Activated naive CD8-positive, alpha-beta T cell treated with anti-CD3 and anti-CD28 coated beads, Interleukin-2, amount 10 ng/mL, durations not matched to agents 7 days and 5 days (primary cell): Measurements from ENCODE around the gene ERCC8. TPM values are rescaled to one million over a fixed set of nuclear protein-coding genes. Genes with fewer than 3 reads are reported as not detected.
"Not testable (repeated sequence)": the region's sequence is repeated elsewhere in the genome, so short reads cannot be mapped to it uniquely, and the experiment has no call there.

Experiments used
- ATAC-seq: fragments of 150-1000 bp; cut with Tn5 transposase; one replicate; pipeline ENCODE4 v1.10.0; 2021; ENCODE audit warnings: low read depth, moderate library complexity
- POLR2A ChIA-PET: fragments of 350-600 bp; sonication (Branson Sonifier 250); formaldehyde crosslinking; loops from one replicate; lab custom pipeline; 2021; ENCODE audit warnings: antibody characterized with exemption; lab: Charles Lee
- DNase-seq: peaks from one replicate; pipeline ENCODE4 v3.0.0; 2021
- H3K27ac Mint-ChIP-seq: one replicate; pipeline ENCODE4 v1.8.0; 2022; ENCODE audit warnings: mild to moderate bottlenecking, mixed read lengths
- H3K27me3 Mint-ChIP-seq: one replicate; pipeline ENCODE4 v1.8.0; 2022; ENCODE audit warnings: mild to moderate bottlenecking, moderate library complexity, mixed read lengths
- H3K36me3 Mint-ChIP-seq: one replicate; pipeline ENCODE4 v1.8.0; 2021; ENCODE audit warnings: mild to moderate bottlenecking, mixed read lengths
- H3K4me1 Mint-ChIP-seq: one replicate; pipeline ENCODE4 v1.8.0; 2021; ENCODE audit warnings: mixed read lengths
- H3K4me3 Mint-ChIP-seq: one replicate; pipeline ENCODE4 v1.8.0; 2022; ENCODE audit warnings: mild to moderate bottlenecking, moderate library complexity, mixed read lengths
- H3K9me3 Mint-ChIP-seq: one replicate; pipeline ENCODE4 v1.8.0; 2021; ENCODE audit warnings: mixed read lengths
- total RNA-seq, 2 experiments: library from RNA; stranded (reverse); gene quantifications; one replicate each; pipeline ENCODE4 v1.2.3, GENCODE V29; 2021

Gene ERCC8, protein sequence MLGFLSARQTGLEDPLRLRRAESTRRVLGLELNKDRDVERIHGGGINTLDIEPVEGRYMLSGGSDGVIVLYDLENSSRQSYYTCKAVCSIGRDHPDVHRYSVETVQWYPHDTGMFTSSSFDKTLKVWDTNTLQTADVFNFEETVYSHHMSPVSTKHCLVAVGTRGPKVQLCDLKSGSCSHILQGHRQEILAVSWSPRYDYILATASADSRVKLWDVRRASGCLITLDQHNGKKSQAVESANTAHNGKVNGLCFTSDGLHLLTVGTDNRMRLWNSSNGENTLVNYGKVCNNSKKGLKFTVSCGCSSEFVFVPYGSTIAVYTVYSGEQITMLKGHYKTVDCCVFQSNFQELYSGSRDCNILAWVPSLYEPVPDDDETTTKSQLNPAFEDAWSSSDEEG
- 10 to 100 TPM in 1 of 2 experiments, 1 to 10 TPM in 1; 8.8 to 10.5 TPM for total RNA-seq

DNA sequence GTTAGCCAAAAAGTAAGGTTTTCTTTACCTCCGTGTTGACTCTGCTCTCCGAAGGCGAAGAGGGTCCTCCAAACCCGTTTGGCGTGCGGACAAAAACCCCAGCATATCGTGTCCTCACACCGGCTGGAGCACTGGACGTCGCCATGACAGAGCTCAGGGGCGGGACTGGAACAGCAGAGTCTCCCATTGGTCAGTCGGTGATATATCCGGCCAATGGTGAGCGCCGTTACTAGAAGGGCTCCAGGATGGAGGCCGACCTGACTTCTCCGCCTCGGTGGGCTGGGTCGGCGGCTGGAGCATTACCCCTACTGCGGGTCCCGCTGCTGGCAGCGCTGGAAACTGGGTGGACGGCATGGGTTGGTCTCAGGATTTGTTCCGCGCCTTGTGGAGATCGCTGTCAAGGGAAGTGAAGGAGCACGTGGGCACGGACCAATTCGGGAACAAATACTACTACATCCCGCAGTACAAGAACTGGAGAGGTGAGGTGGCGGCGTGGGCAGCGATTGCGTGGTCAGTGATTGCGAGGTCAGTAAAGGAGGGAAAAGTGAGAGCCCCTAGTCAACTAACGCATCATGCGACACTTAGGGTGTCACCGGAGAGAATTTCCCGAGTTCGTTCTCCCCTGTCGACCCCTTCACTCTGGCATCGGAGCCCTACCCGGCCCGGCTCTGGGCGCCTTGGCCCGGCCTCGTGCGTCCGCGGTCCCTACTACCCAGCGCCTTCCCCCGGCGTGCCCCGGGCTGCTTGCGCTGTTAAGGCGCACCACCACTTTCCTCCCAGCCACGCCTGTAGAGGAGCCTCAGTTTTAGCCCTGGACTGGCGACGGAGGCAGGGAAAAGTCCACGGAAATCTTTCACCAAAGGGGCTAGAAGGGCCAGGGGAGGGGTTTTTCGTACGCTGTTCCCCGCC is at the start of gene ERCC8, which contains the start of gene NDUFAF2:
Gene ERCC8, minus strand, starts transcription at position 167 of the 909 bp plus-strand sequence. Its CDS starts 62 bp downstream, at position 105.
Gene NDUFAF2, plus strand, starts transcription at position 302 of the 909 bp plus-strand sequence. Its CDS starts 51 bp downstream, at position 353.
- ATAC-seq (peak; percentile 99), DNase-seq (peak; percentile 82)
- H3K9me3 Mint-ChIP-seq: no peaks in the 10 kb centered on the region
- peaks cover 14% of the 10 kb centered on the region for H3K4me1 Mint-ChIP-seq
- H3K36me3 Mint-ChIP-seq: peaks cover 4% of the 10 kb centered on the region
- H3K27me3 Mint-ChIP-seq: no peaks in the 10 kb centered on the region
- POLR2A ChIA-PET: interaction anchor here (0.6 to 2.4 kb wide), 3 partner anchors 9 to 246 kb away, joined by 4 to 9 read pairs (median 6); partner anchors contain the start of gene DEPDC1B
- no peak within 1 kb of the TSS for H3K4me3 Mint-ChIP-seq
- H3K27ac Mint-ChIP-seq: peak within 1 kb of the TSS; percentile 79

DNA sequence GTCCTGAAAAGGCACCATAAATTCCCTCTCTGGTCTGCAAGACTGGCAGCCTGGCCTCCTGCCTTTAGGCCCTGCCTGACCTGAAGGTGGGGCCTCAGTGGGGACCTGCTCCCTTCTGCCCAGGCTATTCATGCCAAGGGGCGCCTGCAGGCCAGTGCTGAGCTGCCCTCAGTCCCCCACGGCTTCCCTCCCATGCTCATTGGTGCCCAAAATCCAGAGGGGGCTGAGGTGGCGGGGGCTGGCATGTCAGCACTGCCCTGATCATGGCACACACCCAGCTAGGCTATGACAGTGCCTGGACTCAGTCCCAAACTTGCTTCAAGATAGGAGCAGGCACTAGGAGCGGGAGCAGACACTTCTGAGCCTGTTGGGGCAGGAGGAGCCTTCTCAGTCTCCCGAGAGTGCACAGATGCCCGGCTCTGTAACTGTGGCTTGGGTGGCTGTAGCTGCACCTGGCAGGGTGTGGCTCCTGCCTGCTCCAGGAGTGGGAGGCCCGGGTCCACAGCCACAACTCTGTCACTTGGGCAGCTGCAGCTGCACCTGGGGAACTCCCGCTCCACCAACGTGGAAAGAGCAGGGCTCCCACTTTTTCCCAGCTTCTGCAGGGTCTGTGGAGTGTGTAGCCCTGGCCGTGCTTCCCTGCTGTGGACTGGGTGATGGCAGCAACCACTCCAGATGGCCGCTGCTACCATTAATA is 49.2 kb upstream of the ERCC8 start:
- POLR2A ChIA-PET: no interaction called here
- Mint-ChIP-seq H3K27me3 (no peaks in the 10 kb centered on the region), H3K27ac (no peak overlapping the region), H3K9me3 (peaks cover 12% of the 10 kb centered on the region), H3K4me1 (no peaks in the 10 kb centered on the region), H3K36me3 (peaks cover 21% of the 10 kb centered on the region), H3K4me3 (no peak overlapping the region)
- DNase-seq (no peak), ATAC-seq (no peak)

DNA sequence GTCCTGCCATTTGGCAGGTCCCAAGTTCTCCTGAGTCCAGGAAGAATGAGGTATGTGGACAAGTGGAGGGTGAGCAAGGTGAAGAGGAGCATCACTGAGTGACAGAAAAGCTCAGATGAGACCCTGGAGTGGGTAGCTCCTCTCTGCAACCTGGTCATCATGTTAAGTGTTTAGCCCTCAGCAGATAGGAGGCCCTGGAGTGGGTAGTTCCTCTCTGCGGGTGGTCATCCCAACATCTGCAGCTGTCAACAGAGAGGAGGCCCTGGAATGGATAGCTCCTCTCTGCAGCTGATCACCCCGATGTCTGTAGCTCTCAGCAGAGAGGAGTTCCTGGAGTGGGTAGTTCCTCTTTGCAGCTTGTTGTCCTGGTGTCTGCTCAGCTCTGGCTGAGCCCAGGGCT is 48.6 kb upstream of the ERCC8 start:
- Mint-ChIP-seq H3K36me3 (peaks cover 21% of the 10 kb centered on the region), H3K4me1 (no peaks in the 10 kb centered on the region), H3K27ac (no peak overlapping the region), H3K9me3 (peaks cover 12% of the 10 kb centered on the region), H3K27me3 (no peaks in the 10 kb centered on the region), H3K4me3 (no peak overlapping the region)
- ATAC-seq: no peak
- POLR2A ChIA-PET: no interaction called here
- DNase-seq: no peak

DNA sequence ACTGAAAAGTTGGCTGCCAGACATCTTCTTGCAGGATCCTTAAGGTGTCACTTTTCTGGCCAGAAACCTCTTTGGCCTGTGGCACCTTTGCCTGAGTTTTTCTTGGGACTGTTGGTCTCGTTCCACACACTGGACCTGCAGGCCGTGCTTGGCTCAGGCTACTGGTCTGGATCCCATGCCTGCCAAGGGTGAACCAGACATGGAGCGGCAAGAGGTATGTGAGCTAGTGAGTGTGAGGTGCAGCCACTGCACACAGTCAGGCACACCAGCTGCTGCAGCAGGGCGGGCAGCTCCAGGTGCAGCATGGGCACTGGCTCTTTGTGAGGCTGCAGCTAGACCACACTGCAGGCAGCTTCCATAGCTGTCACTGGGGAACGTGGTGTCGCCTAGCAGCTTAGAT is 48.0 kb upstream of the ERCC8 start:
- Mint-ChIP-seq H3K27me3 (no peaks in the 10 kb centered on the region), H3K4me3 (no peak overlapping the region), H3K27ac (no peak overlapping the region), H3K4me1 (no peaks in the 10 kb centered on the region), H3K36me3 (peaks cover 21% of the 10 kb centered on the region), H3K9me3 (peaks cover 12% of the 10 kb centered on the region)
- ATAC-seq: no peak
- DNase-seq: no peak
- POLR2A ChIA-PET: no interaction called here

DNA sequence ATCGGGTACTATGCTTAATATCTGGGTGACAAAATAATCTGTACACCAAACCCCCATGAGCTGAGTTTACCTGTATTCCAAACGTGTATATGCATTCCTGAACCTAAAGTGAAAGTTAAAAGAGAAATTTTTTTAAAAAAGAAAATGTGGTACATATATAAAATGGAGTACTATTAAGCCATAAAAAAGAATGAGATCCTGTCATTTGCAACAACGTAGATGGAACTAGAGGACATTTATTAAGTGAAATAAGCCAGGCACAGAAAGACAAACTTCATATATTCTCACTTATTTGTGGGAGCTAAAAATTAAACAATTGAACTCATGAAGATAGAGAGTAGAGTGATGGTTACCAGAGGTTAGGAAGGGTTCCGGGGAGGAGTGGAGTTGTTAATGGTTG is 44.9 kb upstream of the ERCC8 start:
- Mint-ChIP-seq H3K27ac (no peak overlapping the region), H3K4me1 (no peaks in the 10 kb centered on the region), H3K4me3 (no peak overlapping the region), H3K36me3 (peaks cover 26% of the 10 kb centered on the region), H3K9me3 (peaks cover 20% of the 10 kb centered on the region), H3K27me3 (no peaks in the 10 kb centered on the region)
- POLR2A ChIA-PET: no interaction called here
- DNase-seq (no peak), ATAC-seq (no peak)

DNA sequence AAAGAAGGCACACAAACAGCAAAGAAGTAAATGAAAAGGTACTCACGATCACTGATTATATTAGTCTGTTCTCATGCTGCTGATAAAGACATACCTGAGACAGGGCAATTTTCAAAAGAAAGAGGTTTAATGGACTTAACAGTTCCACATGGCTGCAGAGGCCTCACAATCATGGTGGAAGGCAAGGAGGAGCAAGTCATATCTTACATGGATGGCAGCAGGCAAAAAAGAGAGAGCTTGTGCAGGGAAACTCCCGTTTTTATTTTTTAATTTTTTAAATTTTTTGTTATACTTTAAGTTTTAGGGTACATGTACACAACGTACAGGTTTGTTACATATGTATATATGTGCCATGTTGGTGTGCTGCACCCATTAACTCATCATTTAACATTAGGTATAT is 37.3 kb upstream of the ERCC8 start:
- H3K4me1 Mint-ChIP-seq, H3K27me3 Mint-ChIP-seq, H3K27ac Mint-ChIP-seq, H3K4me3 Mint-ChIP-seq, DNase-seq, ATAC-seq, POLR2A ChIA-PET: not testable (repeated sequence)
- peaks cover 18% of the 10 kb centered on the region for H3K36me3 Mint-ChIP-seq
- peaks cover 20% of the 10 kb centered on the region for H3K9me3 Mint-ChIP-seq

DNA sequence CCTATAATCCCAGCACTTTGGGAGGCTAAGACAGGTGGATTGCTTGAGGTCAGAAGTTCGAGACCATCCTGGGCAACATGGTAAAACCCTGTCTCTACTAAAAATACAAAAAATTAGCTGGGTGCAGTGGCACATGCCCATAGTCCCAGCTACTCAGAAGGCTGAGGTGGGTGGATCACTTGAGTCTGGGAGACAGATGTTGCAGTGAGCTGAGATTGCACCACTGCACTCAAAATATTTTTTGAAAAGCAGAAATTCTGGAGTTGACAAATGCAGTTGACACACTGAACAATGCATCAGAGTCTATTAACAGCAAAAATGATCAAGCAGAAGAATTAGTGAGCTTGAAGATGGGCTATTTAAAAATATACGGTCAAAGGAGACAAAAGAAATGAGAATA is 35.6 kb upstream of the ERCC8 start:
- H3K4me1 Mint-ChIP-seq: no peaks in the 10 kb centered on the region
- no peak overlapping the region for H3K4me3 Mint-ChIP-seq
- POLR2A ChIA-PET: no interaction called here
- no peak for DNase-seq
- H3K27me3 Mint-ChIP-seq: no peaks in the 10 kb centered on the region
- peaks cover 13% of the 10 kb centered on the region for H3K9me3 Mint-ChIP-seq
- ATAC-seq: no peak
- H3K36me3 Mint-ChIP-seq: peaks cover 15% of the 10 kb centered on the region
- H3K27ac Mint-ChIP-seq: no peak overlapping the region

DNA sequence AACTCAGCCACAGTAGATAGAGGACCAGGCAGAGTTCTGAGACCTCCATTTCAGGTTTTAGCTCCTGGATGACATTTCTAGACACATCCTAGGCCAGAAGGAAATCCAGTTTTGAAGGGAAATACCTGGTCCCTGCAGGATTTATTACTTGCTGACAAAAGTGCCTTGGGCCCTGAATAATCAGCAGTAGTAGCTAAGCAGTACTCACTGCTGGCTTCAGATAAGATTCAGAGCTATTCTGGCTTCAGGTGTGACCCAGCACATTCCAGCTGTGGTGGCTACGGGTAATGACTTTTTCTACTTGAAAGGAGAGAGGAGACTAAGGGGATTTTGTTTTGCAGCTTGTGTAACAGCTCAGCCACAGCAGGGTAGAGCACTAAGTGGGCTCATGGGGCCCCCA is 34.1 kb upstream of the ERCC8 start:
- ATAC-seq: no peak
- H3K27me3 Mint-ChIP-seq: no peaks in the 10 kb centered on the region
- POLR2A ChIA-PET: no interaction called here
- H3K36me3 Mint-ChIP-seq: peaks cover 14% of the 10 kb centered on the region
- H3K4me1 Mint-ChIP-seq: no peaks in the 10 kb centered on the region
- peaks cover 10% of the 10 kb centered on the region for H3K9me3 Mint-ChIP-seq
- no peak for DNase-seq
- H3K27ac Mint-ChIP-seq: no peak overlapping the region
- H3K4me3 Mint-ChIP-seq: no peak overlapping the region

DNA sequence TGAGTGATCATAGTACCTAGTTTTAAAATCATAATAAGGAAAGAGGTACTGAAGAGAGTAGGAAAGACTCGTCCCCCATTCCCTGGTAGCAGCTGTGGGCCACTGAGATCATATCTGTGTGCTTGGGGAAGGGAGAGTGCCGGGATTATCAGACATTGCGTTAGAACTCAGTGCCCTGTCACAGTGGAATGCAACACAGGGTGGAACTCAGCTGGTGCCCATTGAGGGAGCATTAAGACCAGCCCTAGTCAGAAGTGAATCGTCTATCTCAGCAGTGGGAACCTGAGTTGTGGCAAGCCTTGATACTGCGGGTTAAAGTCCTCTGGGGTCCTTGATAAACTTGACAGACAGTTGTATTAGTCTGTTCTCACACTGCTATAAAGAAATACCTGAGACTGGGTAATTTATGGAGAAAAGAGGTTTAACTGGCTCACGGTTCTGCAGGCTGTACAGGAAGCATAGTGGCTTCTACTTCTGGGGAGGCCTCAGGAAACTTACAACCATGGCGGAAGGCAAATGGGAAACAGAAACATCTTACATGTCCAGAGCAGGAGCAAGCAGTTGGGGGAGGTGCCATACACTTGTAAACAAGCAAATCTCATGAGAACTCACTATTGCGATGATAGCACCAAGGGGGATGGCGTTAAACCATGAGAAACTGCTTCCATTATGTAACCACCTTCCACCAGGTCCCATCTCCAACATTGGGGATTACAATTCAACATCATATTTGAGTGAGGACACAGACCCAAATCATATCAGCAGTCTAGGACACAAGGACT is 33.3 kb upstream of the ERCC8 start:
- H3K27me3 Mint-ChIP-seq: no peaks in the 10 kb centered on the region
- H3K36me3 Mint-ChIP-seq: peaks cover 14% of the 10 kb centered on the region
- ATAC-seq: no peak
- DNase-seq: no peak
- peaks cover 10% of the 10 kb centered on the region for H3K9me3 Mint-ChIP-seq
- H3K27ac Mint-ChIP-seq: no peak overlapping the region
- no peak overlapping the region for H3K4me3 Mint-ChIP-seq
- POLR2A ChIA-PET: no interaction called here
- no peaks in the 10 kb centered on the region for H3K4me1 Mint-ChIP-seq

DNA sequence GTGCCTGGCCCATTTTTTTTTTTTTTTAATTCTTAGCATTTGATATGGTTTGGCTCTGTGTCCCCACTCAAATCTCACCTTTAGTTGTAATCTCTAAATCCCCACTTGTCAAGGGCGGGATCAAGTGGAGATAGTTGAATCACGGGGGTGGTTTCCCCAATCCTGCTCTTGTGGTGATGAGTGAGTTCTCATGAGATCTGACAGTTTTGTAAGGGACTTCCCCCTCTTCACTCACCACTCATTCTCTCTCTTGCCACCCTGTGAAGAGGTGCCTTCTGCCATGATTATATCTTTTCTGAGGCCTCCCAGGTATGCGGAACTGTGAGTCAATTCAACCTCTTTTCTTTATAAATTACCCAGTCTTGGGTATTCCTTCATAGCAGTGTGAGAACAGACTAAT is 27.4 kb upstream of the ERCC8 start:
- Mint-ChIP-seq H3K9me3 (peaks cover 11% of the 10 kb centered on the region), H3K36me3 (peaks cover 23% of the 10 kb centered on the region), H3K4me1 (peaks cover 2% of the 10 kb centered on the region), H3K27me3 (no peaks in the 10 kb centered on the region), H3K4me3 (no peak overlapping the region), H3K27ac (no peak overlapping the region)
- DNase-seq (no peak), ATAC-seq (no peak)
- POLR2A ChIA-PET: no interaction called here

DNA sequence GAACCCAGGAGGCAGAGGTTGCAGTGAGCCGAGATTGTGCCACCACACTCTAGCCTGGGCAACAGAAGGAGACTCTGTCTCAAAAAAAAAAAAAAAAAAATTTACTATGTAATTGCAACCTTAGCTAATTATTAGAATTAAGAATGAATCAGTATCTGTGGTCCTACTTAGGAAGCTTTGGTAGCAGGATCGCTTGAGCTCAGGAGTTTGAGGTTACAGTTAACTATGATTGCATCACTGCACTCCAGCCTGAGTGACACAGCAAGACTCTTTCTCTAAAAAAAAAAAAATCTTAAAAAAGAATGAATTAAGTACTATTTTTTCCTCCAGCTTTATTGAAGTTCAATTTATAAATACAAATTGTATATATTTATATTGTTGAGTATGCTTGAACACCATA is 16.8 kb upstream of the ERCC8 start:
- Mint-ChIP-seq H3K36me3 (peaks cover 3% of the 10 kb centered on the region), H3K4me3 (no peak overlapping the region), H3K9me3 (peaks cover 5% of the 10 kb centered on the region), H3K27me3 (no peaks in the 10 kb centered on the region), H3K4me1 (no peaks in the 10 kb centered on the region), H3K27ac (no peak overlapping the region)
- POLR2A ChIA-PET: interaction anchor here (0.7 kb wide), 1 partner anchor 1927 kb away, joined by 3 read pairs; no protein-coding TSS in a partner anchor
- DNase-seq (no peak), ATAC-seq (no peak)

DNA sequence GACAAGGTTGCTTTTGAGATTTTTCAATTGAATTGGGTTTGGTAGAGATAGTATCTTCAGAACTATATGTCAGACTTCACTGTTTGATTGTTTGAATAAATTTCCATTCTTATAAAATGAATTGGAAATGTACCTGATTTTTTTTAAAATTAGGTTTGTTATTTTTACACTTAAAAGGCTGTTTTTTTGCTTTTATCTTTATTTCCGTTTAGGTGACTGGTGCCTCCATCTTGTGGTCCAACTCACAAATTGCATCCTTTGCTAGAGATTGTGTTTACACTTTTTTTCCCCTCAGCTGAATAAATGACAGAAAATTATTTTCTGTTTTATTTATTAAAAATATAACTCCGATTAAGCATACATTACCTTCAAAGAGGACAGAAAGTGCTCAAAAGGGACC is 15.7 kb upstream of the ERCC8 start:
- Mint-ChIP-seq H3K36me3 (no peaks in the 10 kb centered on the region), H3K27me3 (no peaks in the 10 kb centered on the region), H3K9me3 (no peaks in the 10 kb centered on the region), H3K27ac (no peak overlapping the region), H3K4me3 (no peak overlapping the region), H3K4me1 (no peaks in the 10 kb centered on the region)
- DNase-seq: no peak
- no peak for ATAC-seq
- POLR2A ChIA-PET: no interaction called here
